Measurements from ENCODE around the gene GJE1. TPM values are rescaled to one million over a fixed set of nuclear protein-coding genes. Genes with fewer than 3 reads are reported as not detected.
"Not testable (repeated sequence)": the region's sequence is repeated elsewhere in the genome, so short reads cannot be mapped to it uniquely, and the experiment has no call there.

GJE1 gene
- total RNA-seq, 5 donors from 2014 or later (not counting 1 experiment from before 2014, with no cell fraction given): not detected

DNA sequence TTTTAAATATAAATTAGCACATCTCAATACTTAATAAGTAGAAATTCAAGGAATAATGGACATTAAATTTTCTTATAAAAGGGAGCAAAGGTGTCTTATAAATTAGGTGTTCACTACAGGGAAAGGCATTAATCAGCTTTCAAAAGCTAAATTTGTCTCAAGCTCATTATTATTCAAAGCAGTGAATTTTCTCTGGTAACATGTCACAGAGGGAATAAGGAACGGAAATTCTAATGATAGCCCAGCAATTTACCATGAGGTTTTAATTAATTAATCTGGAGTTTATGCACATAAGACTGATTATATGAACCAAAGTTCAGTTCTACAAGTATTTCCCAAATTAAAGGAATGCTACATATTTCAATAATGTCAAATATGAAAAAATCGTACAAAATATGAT lies 15.4 kb upstream of the GJE1 start:
- ChIA-PET POLR2A (no interaction called here), CTCF (interaction anchor here in 1 of 2 donors (0.5 kb wide), 1 partner anchor 1362 kb away, joined by 3 read pairs; no protein-coding TSS in a partner anchor)
- peaks cover 5 to 17% of the 10 kb centered on the region in 2 donors for H3K27me3 Mint-ChIP-seq
- ATAC-seq (replicated peaks in 1 of 4) (no peak), DNase-seq (no peak)
- Histone ChIP-seq H3K9me3 (no peaks in the 10 kb centered on the region), H3K27me3 (replicated peaks in 1 of 2; ENCODE audit: control insufficient read depth in 2 of 2, extremely low read depth in 1 of 2, insufficient read depth in 2 of 2, low read length in 1 of 2) (no peaks in the 10 kb centered on the region), H3K4me3 (ENCODE audit: control insufficient read depth in 1 of 2, extremely low read depth in 1 of 2, low read length in 1 of 2) (no peak overlapping the region), H3K4me1 (ENCODE audit: control insufficient read depth in 1 of 2, extremely low read depth in 1 of 2, insufficient read depth in 2 of 2, low read length in 2 of 2) (no peaks in the 10 kb centered on the region), H3K27ac (ENCODE audit: low read length) (no peak overlapping the region), H3K36me3 (ENCODE audit: control insufficient read depth in 2 of 2, extremely low read depth in 1 of 2, insufficient read depth in 1 of 2, low read length in 1 of 2) (no peaks in the 10 kb centered on the region)
- H3K9me3 Mint-ChIP-seq: no peaks in the 10 kb centered on the region
- WGBS (ENCODE audit: insufficient coverage): no CpG with 5 or more reads among the region's 2 CpGs
- no peak overlapping the region for H3K27ac Mint-ChIP-seq
- H3K36me3 Mint-ChIP-seq: no peaks in the 10 kb centered on the region
- no peaks in the 10 kb centered on the region for H3K4me1 Mint-ChIP-seq
- no peak overlapping the region for H3K4me3 Mint-ChIP-seq

- no peak for ATAC-seq (replicated peaks in 1 of 4)
- POLR2A ChIA-PET: no interaction called here
- Mint-ChIP-seq H3K4me1 (no peaks in the 10 kb centered on the region), H3K36me3 (no peaks in the 10 kb centered on the region), H3K27me3 (peaks cover 5 to 17% of the 10 kb centered on the region in 2 donors), H3K9me3 (no peaks in the 10 kb centered on the region), H3K4me3 (no peak overlapping the region), H3K27ac (no peak overlapping the region)
- no peaks in the 10 kb centered on the region for H3K27me3 ChIP-seq (replicated peaks in 1 of 2; ENCODE audit: control insufficient read depth in 2 of 2, extremely low read depth in 1 of 2, insufficient read depth in 2 of 2, low read length in 1 of 2)
- CTCF ChIA-PET: no interaction called here
- no peak overlapping the region for H3K27ac ChIP-seq (ENCODE audit: low read length)
- H3K9me3 ChIP-seq: no peaks in the 10 kb centered on the region
- H3K4me3 ChIP-seq (ENCODE audit: control insufficient read depth in 1 of 2, extremely low read depth in 1 of 2, low read length in 1 of 2): no peak overlapping the region
- DNase-seq: no peak
- H3K4me1 ChIP-seq (ENCODE audit: control insufficient read depth in 1 of 2, extremely low read depth in 1 of 2, insufficient read depth in 2 of 2, low read length in 2 of 2): no peaks in the 10 kb centered on the region
- H3K36me3 ChIP-seq (ENCODE audit: control insufficient read depth in 2 of 2, extremely low read depth in 1 of 2, insufficient read depth in 1 of 2, low read length in 1 of 2): no peaks in the 10 kb centered on the region
- WGBS (ENCODE audit: insufficient coverage): no CpG with 5 or more reads among the region's 3 CpGs
Observed at GRCh38 chr6:142118328-142118727, 14.4 kb upstream of the GJE1 start.

DNA sequence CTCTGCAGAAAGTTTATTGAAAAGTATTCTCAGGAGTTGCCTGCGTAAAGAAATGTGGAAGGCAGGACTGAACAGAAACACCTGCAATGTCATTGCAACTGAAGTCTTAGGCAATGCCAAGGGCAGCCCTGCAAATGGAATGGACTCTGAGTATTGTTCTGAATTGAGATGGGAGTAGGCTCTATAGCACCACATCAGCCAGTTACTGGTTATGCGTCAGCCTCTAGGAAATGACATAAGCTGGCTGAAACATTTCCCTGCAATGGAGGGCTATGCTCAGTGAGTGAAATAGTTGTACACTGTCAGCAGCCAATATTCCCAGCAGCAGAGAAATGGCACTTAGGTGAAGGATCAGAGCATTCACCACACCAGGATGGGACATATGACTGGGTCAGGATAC lies 13.8 kb upstream of the GJE1 start:
- 100% methylated on average over 2 of the region's 2 CpGs for WGBS (ENCODE audit: insufficient coverage)
- no peak overlapping the region for H3K27ac ChIP-seq (ENCODE audit: low read length)
- no peaks in the 10 kb centered on the region for H3K9me3 Mint-ChIP-seq
- ChIA-PET CTCF (no interaction called here), POLR2A (interaction anchor here in 1 of 2 donors (0.6 kb wide), 1 partner anchor 47 kb away, joined by 4 read pairs; no protein-coding TSS in a partner anchor)
- H3K4me1 ChIP-seq (ENCODE audit: control insufficient read depth in 1 of 2, extremely low read depth in 1 of 2, insufficient read depth in 2 of 2, low read length in 2 of 2): no peaks in the 10 kb centered on the region
- no peak overlapping the region for H3K27ac Mint-ChIP-seq
- ATAC-seq (replicated peaks in 1 of 4): no peak
- H3K36me3 ChIP-seq (ENCODE audit: control insufficient read depth in 2 of 2, extremely low read depth in 1 of 2, insufficient read depth in 1 of 2, low read length in 1 of 2): no peaks in the 10 kb centered on the region
- no peaks in the 10 kb centered on the region for H3K27me3 ChIP-seq (replicated peaks in 1 of 2; ENCODE audit: control insufficient read depth in 2 of 2, extremely low read depth in 1 of 2, insufficient read depth in 2 of 2, low read length in 1 of 2)
- DNase-seq: no peak
- no peaks in the 10 kb centered on the region for H3K36me3 Mint-ChIP-seq
- no peak overlapping the region for H3K4me3 Mint-ChIP-seq
- no peak overlapping the region for H3K4me3 ChIP-seq (ENCODE audit: control insufficient read depth in 1 of 2, extremely low read depth in 1 of 2, low read length in 1 of 2)
- H3K9me3 ChIP-seq: no peaks in the 10 kb centered on the region
- H3K27me3 Mint-ChIP-seq: peaks cover 3 to 16% of the 10 kb centered on the region in 2 donors
- H3K4me1 Mint-ChIP-seq: no peaks in the 10 kb centered on the region

DNA sequence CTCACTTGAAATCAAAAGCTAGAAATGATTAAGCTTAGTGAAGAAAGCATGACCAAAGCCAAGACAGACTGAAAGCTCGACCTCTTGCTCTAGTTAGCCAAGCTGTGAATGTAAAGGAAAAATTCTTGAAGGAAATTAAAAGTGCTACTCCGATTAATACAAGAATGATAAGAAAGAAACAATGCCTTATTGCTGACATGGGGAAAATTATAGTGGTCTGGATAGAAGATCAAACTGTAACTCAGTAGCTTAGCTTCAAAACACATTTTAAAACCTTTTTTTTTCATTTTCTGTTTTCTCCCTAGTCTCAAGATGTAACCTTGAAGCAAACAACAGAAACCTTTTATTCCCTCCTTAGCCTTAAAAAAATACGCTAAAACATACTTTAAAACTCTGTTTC lies 11.4 kb upstream of the GJE1 start:
- ChIA-PET POLR2A (no interaction called here), CTCF (interaction anchor here (0.9 to 1.8 kb wide), 2 partner anchors 10 to 75 kb away, joined by 3 to 6 read pairs; no protein-coding TSS in a partner anchor)
- H3K27me3 ChIP-seq (replicated peaks in 1 of 2; ENCODE audit: control insufficient read depth in 2 of 2, extremely low read depth in 1 of 2, insufficient read depth in 2 of 2, low read length in 1 of 2): no peaks in the 10 kb centered on the region
- H3K27me3 Mint-ChIP-seq: peaks cover 2 to 13% of the 10 kb centered on the region in 2 donors
- no peaks in the 10 kb centered on the region for H3K36me3 Mint-ChIP-seq
- no peaks in the 10 kb centered on the region for H3K9me3 Mint-ChIP-seq
- 68% methylated on average over 2 of the region's 3 CpGs for WGBS (ENCODE audit: insufficient coverage)
- H3K4me3 ChIP-seq (ENCODE audit: control insufficient read depth in 1 of 2, extremely low read depth in 1 of 2, low read length in 1 of 2): no peak overlapping the region
- H3K4me3 Mint-ChIP-seq: no peak overlapping the region
- H3K27ac ChIP-seq (ENCODE audit: low read length): no peak overlapping the region
- DNase-seq: no peak
- no peaks in the 10 kb centered on the region for H3K36me3 ChIP-seq (ENCODE audit: control insufficient read depth in 2 of 2, extremely low read depth in 1 of 2, insufficient read depth in 1 of 2, low read length in 1 of 2)
- no peaks in the 10 kb centered on the region for H3K4me1 Mint-ChIP-seq
- no peaks in the 10 kb centered on the region for H3K4me1 ChIP-seq (ENCODE audit: control insufficient read depth in 1 of 2, extremely low read depth in 1 of 2, insufficient read depth in 2 of 2, low read length in 2 of 2)
- H3K9me3 ChIP-seq: no peaks in the 10 kb centered on the region
- no peak overlapping the region for H3K27ac Mint-ChIP-seq
- no peak for ATAC-seq (replicated peaks in 1 of 4)

DNA sequence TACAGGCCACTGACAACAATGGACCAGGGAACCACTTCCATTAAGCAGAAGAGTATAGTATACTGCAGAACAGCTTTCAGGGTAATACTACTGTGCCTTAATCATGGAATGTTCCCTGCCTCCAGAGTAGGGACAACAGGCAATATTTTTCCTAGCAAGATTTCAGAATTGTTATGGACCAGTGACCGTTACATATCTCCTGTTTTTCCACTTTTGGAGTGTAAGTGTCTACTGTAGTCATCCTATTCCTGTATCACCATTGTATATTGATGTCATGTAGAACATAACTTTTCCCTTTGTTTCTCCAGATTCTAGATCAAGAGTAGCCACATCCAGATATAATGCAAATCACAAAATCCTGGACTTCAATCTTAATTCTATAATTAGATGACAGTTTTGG lies 1.9 kb upstream of the GJE1 start:
- WGBS (ENCODE audit: insufficient coverage): no CpG with 5 or more reads among the region's 1 CpG
- Mint-ChIP-seq H3K27ac (no peak overlapping the region), H3K9me3 (no peaks in the 10 kb centered on the region), H3K4me3 (no peak overlapping the region), H3K4me1 (no peaks in the 10 kb centered on the region), H3K36me3 (no peaks in the 10 kb centered on the region), H3K27me3 (peaks cover 15 to 38% of the 10 kb centered on the region in 2 donors)
- Histone ChIP-seq H3K27ac (ENCODE audit: low read length) (no peak overlapping the region), H3K9me3 (peaks cover 6% of the 10 kb centered on the region), H3K27me3 (replicated peaks in 1 of 2; ENCODE audit: control insufficient read depth in 2 of 2, extremely low read depth in 1 of 2, insufficient read depth in 2 of 2, low read length in 1 of 2) (no peaks in the 10 kb centered on the region), H3K36me3 (ENCODE audit: control insufficient read depth in 2 of 2, extremely low read depth in 1 of 2, insufficient read depth in 1 of 2, low read length in 1 of 2) (no peaks in the 10 kb centered on the region), H3K4me1 (ENCODE audit: control insufficient read depth in 1 of 2, extremely low read depth in 1 of 2, insufficient read depth in 2 of 2, low read length in 2 of 2) (no peaks in the 10 kb centered on the region), H3K4me3 (ENCODE audit: control insufficient read depth in 1 of 2, extremely low read depth in 1 of 2, low read length in 1 of 2) (no peak overlapping the region)
- no peak for ATAC-seq (replicated peaks in 1 of 4)
- POLR2A ChIA-PET: no interaction called here
- DNase-seq: no peak
- CTCF ChIA-PET: interaction anchor here in 1 of 2 donors (0.6 kb wide), 1 partner anchor 24 kb away, joined by 3 read pairs; no protein-coding TSS in a partner anchor

GRCh38 chr6:142138876-142139275 lies 6.2 kb downstream of the GJE1 start:
- CTCF ChIA-PET: no interaction called here
- 0% methylated on average over 1 of the region's 2 CpGs for WGBS (ENCODE audit: insufficient coverage)
- Histone ChIP-seq H3K27ac (ENCODE audit: low read length) (no peak overlapping the region), H3K4me3 (ENCODE audit: control insufficient read depth in 1 of 2, extremely low read depth in 1 of 2, low read length in 1 of 2) (no peak overlapping the region), H3K9me3 (no peaks in the 10 kb centered on the region), H3K36me3 (ENCODE audit: control insufficient read depth in 2 of 2, extremely low read depth in 1 of 2, insufficient read depth in 1 of 2, low read length in 1 of 2) (no peaks in the 10 kb centered on the region), H3K27me3 (replicated peaks in 1 of 2; ENCODE audit: control insufficient read depth in 2 of 2, extremely low read depth in 1 of 2, insufficient read depth in 2 of 2, low read length in 1 of 2) (no peaks in the 10 kb centered on the region), H3K4me1 (ENCODE audit: control insufficient read depth in 1 of 2, extremely low read depth in 1 of 2, insufficient read depth in 2 of 2, low read length in 2 of 2) (no peaks in the 10 kb centered on the region)
- DNase-seq (no peak), ATAC-seq (replicated peaks in 1 of 4) (no peak)
- Mint-ChIP-seq H3K4me3 (no peak overlapping the region), H3K27me3 (peaks cover 13 to 14% of the 10 kb centered on the region in 2 donors), H3K27ac (no peak overlapping the region), H3K9me3 (no peaks in the 10 kb centered on the region), H3K36me3 (no peaks in the 10 kb centered on the region), H3K4me1 (no peaks in the 10 kb centered on the region)
- POLR2A ChIA-PET: interaction anchor here in 1 of 2 donors (0.6 kb wide), 1 partner anchor 738 kb away, joined by 3 read pairs; no protein-coding TSS in a partner anchor

DNA sequence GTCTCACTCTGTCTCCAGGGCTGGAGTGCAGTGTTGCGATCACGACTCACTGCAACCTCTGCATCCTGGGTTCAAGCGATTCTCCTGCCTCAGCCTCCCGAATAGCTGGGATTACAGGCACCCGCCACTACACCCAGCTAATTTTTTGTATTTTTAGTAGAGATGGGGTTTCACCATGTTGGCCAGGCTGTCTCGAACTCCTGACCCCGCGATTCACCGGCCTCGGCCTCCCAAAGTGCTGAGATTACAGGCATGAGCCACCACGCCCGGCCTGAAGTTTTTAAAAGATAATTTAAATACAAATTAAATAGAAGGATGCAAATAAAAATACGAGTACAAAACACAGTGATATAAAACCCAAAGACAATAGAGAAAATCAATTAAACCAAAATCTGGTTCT lies 8.8 kb downstream of the GJE1 start:
- H3K27ac ChIP-seq (ENCODE audit: low read length); H3K36me3 Mint-ChIP-seq; H3K4me3 Mint-ChIP-seq; CTCF ChIA-PET; POLR2A ChIA-PET; H3K27me3 ChIP-seq (replicated peaks in 1 of 2; ENCODE audit: control insufficient read depth in 2 of 2, extremely low read depth in 1 of 2, insufficient read depth in 2 of 2, low read length in 1 of 2); H3K9me3 Mint-ChIP-seq; H3K4me3 ChIP-seq (ENCODE audit: control insufficient read depth in 1 of 2, extremely low read depth in 1 of 2, low read length in 1 of 2); ATAC-seq (replicated peaks in 1 of 4); DNase-seq; H3K36me3 ChIP-seq (ENCODE audit: control insufficient read depth in 2 of 2, extremely low read depth in 1 of 2, insufficient read depth in 1 of 2, low read length in 1 of 2); H3K9me3 ChIP-seq; H3K27ac Mint-ChIP-seq; H3K4me1 ChIP-seq (ENCODE audit: control insufficient read depth in 1 of 2, extremely low read depth in 1 of 2, insufficient read depth in 2 of 2, low read length in 2 of 2): not testable (repeated sequence)
- peaks cover 10 to 11% of the 10 kb centered on the region in 2 donors for H3K27me3 Mint-ChIP-seq
- 100% methylated on average over 3 of the region's 13 CpGs for WGBS (ENCODE audit: insufficient coverage)
- H3K4me1 Mint-ChIP-seq: peaks cover 9 to 14% (median 11%) of the 10 kb centered on the region in 3 donors
